ENCODE measurements around the gene UGDH.
"Not testable (repeated sequence)": the region's sequence is repeated elsewhere in the genome, so short reads cannot be mapped to it uniquely, and the experiment has no call there.

UGDH gene

GRCh38 chr4:39490322-39490721 is 36.9 kb downstream of the UGDH start:
- no peak for DNase-seq

GRCh38 chr4:39486221-39486804 is 40.9 kb downstream of the UGDH start:
- no peak for DNase-seq

GRCh38 chr4:39484582-39485272 is 42.5 kb downstream of the UGDH start:
- DNase-seq = no peak

- DNase-seq = no peak
These were observed 46.1 kb downstream of the UGDH start for GRCh38 chr4:39480902-39481695.

GRCh38 chr4:39480251-39480650 is 47.0 kb downstream of the UGDH start:
- DNase-seq = no peak

GRCh38 chr4:39476187-39476895 is 50.9 kb downstream of the UGDH start:
- DNase-seq = no peak

GRCh38 chr4:39472396-39472795 is 54.8 kb downstream of the UGDH start:
- DNase-seq = no peak

GRCh38 chr4:39470402-39470801 is 56.8 kb downstream of the UGDH start:
- no peak for DNase-seq

- peak; percentile 73 for DNase-seq
These were observed 57.7 kb downstream of the UGDH start for GRCh38 chr4:39469429-39470077.

- DNase-seq = no peak
These were observed 59.8 kb downstream of the UGDH start for GRCh38 chr4:39467464-39467863.

- DNase-seq = no peak
These were observed 60.5 kb downstream of the UGDH start for GRCh38 chr4:39466747-39467146.

GRCh38 chr4:39464886-39465501 is 62.2 kb downstream of the UGDH start:
- no peak for DNase-seq

- peak; percentile 96 for DNase-seq
These were observed 68.5 kb downstream of the UGDH start, which contains the start of the genes LIAS and RPL9 for GRCh38 chr4:39458505-39459300. Gene LIAS, plus strand, starts transcription at chr4:39459056. Its CDS starts 62 bp downstream, at chr4:39459118. Gene RPL9, minus strand, starts transcription at chr4:39458922. Its CDS starts 483 bp downstream, at chr4:39458439.

GRCh38 chr4:39458161-39458504 is 69.1 kb downstream of the UGDH start:
- DNase-seq = not testable (repeated sequence)

- no peak for DNase-seq
These were observed 70.1 kb downstream of the UGDH start for GRCh38 chr4:39456946-39457763.

- DNase-seq = no peak
These were observed 71.8 kb downstream of the UGDH start for GRCh38 chr4:39455486-39455885.

- DNase-seq = no peak
These were observed 73.5 kb downstream of the UGDH start for GRCh38 chr4:39453738-39454137.

- no peak for DNase-seq
These were observed 74.2 kb downstream of the UGDH start for GRCh38 chr4:39452860-39453587.

- DNase-seq = no peak
These were observed 74.9 kb downstream of the UGDH start for GRCh38 chr4:39452153-39452859.
